Memory B cell (primary cell): ENCODE results near the gene DIAPH2.

Experiments
- ATAC-seq: fragments of 150-1000 bp; cut with Tn5 transposase; 2 replicates; pipeline ENCODE4 v1.10.0; 2021; ENCODE audit warnings: low read depth, mild to moderate bottlenecking, moderate library complexity
- DNase-seq, 2 donors: peaks; one replicate each; pipeline ENCODE4 v3.0.0; 2022; ENCODE audit warnings: low spot score in 2 of 2
- H3K27ac Mint-ChIP-seq: one replicate; pipeline ENCODE4 v1.8.0; 2022; ENCODE audit warnings: mild to moderate bottlenecking, moderate library complexity, mixed read lengths
- H3K27me3 Mint-ChIP-seq: one replicate; pipeline ENCODE4 v1.8.0; 2022; ENCODE audit warnings: mixed read lengths
- H3K36me3 Mint-ChIP-seq: one replicate; pipeline ENCODE4 v1.8.0; 2022; ENCODE audit warnings: mild to moderate bottlenecking, mixed read lengths
- H3K4me1 Mint-ChIP-seq: one replicate; pipeline ENCODE4 v1.8.0; 2022; ENCODE audit warnings: mixed read lengths
- H3K4me3 Mint-ChIP-seq: one replicate; pipeline ENCODE4 v1.8.0; 2022; ENCODE audit warnings: mild to moderate bottlenecking, moderate library complexity, mixed read lengths
- H3K9me3 Mint-ChIP-seq: one replicate; pipeline ENCODE4 v1.8.0; 2022; ENCODE audit warnings: mixed read lengths

The DIAPH2 gene

GRCh38 chrX:97030463-97030862 is 345.8 kb downstream of the DIAPH2 start:
- DNase-seq: no peak
- ATAC-seq: no peak
- H3K4me3 Mint-ChIP-seq: no peak overlapping the region
- H3K27ac Mint-ChIP-seq: no peak overlapping the region
- H3K9me3 Mint-ChIP-seq: no peaks in the 10 kb centered on the region
- H3K4me1 Mint-ChIP-seq: peaks cover 2% of the 10 kb centered on the region
- H3K36me3 Mint-ChIP-seq: peaks cover 5% of the 10 kb centered on the region
- no peaks in the 10 kb centered on the region for H3K27me3 Mint-ChIP-seq

GRCh38 chrX:97030947-97031346 is 346.3 kb downstream of the DIAPH2 start:
- Mint-ChIP-seq H3K9me3 (no peaks in the 10 kb centered on the region), H3K4me3 (no peak overlapping the region), H3K27me3 (no peaks in the 10 kb centered on the region), H3K27ac (no peak overlapping the region), H3K36me3 (peaks cover 3% of the 10 kb centered on the region), H3K4me1 (no peaks in the 10 kb centered on the region)
- DNase-seq: no peak
- ATAC-seq: no peak

GRCh38 chrX:97039363-97040029 is 354.9 kb downstream of the DIAPH2 start:
- no peak for DNase-seq
- Mint-ChIP-seq H3K27ac (no peak overlapping the region), H3K36me3 (peaks cover 4% of the 10 kb centered on the region), H3K4me3 (no peak overlapping the region), H3K4me1 (peaks cover 3% of the 10 kb centered on the region), H3K9me3 (no peaks in the 10 kb centered on the region), H3K27me3 (no peaks in the 10 kb centered on the region)
- no peak for ATAC-seq

- ATAC-seq: no peak
- DNase-seq: no peak
- Mint-ChIP-seq H3K4me3 (no peak overlapping the region), H3K9me3 (no peaks in the 10 kb centered on the region), H3K4me1 (no peaks in the 10 kb centered on the region), H3K27me3 (no peaks in the 10 kb centered on the region), H3K36me3 (no peaks in the 10 kb centered on the region), H3K27ac (no peak overlapping the region)
Measured at GRCh38 chrX:97045470-97045869, 360.8 kb downstream of the DIAPH2 start.

- H3K27me3 Mint-ChIP-seq: no peaks in the 10 kb centered on the region
- H3K27ac Mint-ChIP-seq: no peak overlapping the region
- no peak overlapping the region for H3K4me3 Mint-ChIP-seq
- DNase-seq (no peak), ATAC-seq (no peak)
- H3K9me3 Mint-ChIP-seq: no peaks in the 10 kb centered on the region
- H3K4me1 Mint-ChIP-seq: no peaks in the 10 kb centered on the region
- H3K36me3 Mint-ChIP-seq: peaks cover under 1% of the 10 kb centered on the region
Measured at GRCh38 chrX:97046867-97047266, 362.2 kb downstream of the DIAPH2 start.

- DNase-seq: no peak
- Mint-ChIP-seq H3K9me3 (no peaks in the 10 kb centered on the region), H3K36me3 (peaks cover 7% of the 10 kb centered on the region), H3K27ac (no peak overlapping the region), H3K4me1 (no peaks in the 10 kb centered on the region), H3K27me3 (no peaks in the 10 kb centered on the region), H3K4me3 (no peak overlapping the region)
- no peak for ATAC-seq
Measured at GRCh38 chrX:97050392-97050791, 365.8 kb downstream of the DIAPH2 start.

GRCh38 chrX:97057349-97057909 is 372.8 kb downstream of the DIAPH2 start:
- Mint-ChIP-seq H3K27me3 (no peaks in the 10 kb centered on the region), H3K27ac (no peak overlapping the region), H3K4me1 (no peaks in the 10 kb centered on the region), H3K4me3 (no peak overlapping the region), H3K9me3 (no peaks in the 10 kb centered on the region), H3K36me3 (peaks cover 4% of the 10 kb centered on the region)
- no peak for DNase-seq
- no peak for ATAC-seq

- H3K27ac Mint-ChIP-seq: no peak overlapping the region
- DNase-seq (no peak), ATAC-seq (no peak)
- H3K4me1 Mint-ChIP-seq: no peaks in the 10 kb centered on the region
- H3K27me3 Mint-ChIP-seq: no peaks in the 10 kb centered on the region
- H3K36me3 Mint-ChIP-seq: peaks cover 2% of the 10 kb centered on the region
- no peaks in the 10 kb centered on the region for H3K9me3 Mint-ChIP-seq
- H3K4me3 Mint-ChIP-seq: no peak overlapping the region
Measured at GRCh38 chrX:97060020-97060419, 375.4 kb downstream of the DIAPH2 start.

GRCh38 chrX:97065066-97065465 is 380.4 kb downstream of the DIAPH2 start:
- Mint-ChIP-seq H3K9me3 (no peaks in the 10 kb centered on the region), H3K27ac (no peak overlapping the region), H3K4me1 (no peaks in the 10 kb centered on the region), H3K27me3 (no peaks in the 10 kb centered on the region), H3K36me3 (no peaks in the 10 kb centered on the region), H3K4me3 (no peak overlapping the region)
- ATAC-seq (no peak), DNase-seq (no peak)

GRCh38 chrX:97065973-97066372 is 381.3 kb downstream of the DIAPH2 start:
- Mint-ChIP-seq H3K9me3 (no peaks in the 10 kb centered on the region), H3K27ac (no peak overlapping the region), H3K4me3 (no peak overlapping the region), H3K27me3 (no peaks in the 10 kb centered on the region), H3K4me1 (no peaks in the 10 kb centered on the region), H3K36me3 (no peaks in the 10 kb centered on the region)
- no peak for DNase-seq
- no peak for ATAC-seq

GRCh38 chrX:97066381-97066780 is 381.7 kb downstream of the DIAPH2 start:
- no peaks in the 10 kb centered on the region for H3K9me3 Mint-ChIP-seq
- H3K27ac Mint-ChIP-seq: no peak overlapping the region
- no peaks in the 10 kb centered on the region for H3K4me1 Mint-ChIP-seq
- ATAC-seq: no peak
- no peaks in the 10 kb centered on the region for H3K36me3 Mint-ChIP-seq
- H3K4me3 Mint-ChIP-seq: no peak overlapping the region
- no peaks in the 10 kb centered on the region for H3K27me3 Mint-ChIP-seq
- no peak for DNase-seq

- H3K4me3 Mint-ChIP-seq: no peak overlapping the region
- DNase-seq (no peak), ATAC-seq (no peak)
- H3K27ac Mint-ChIP-seq: no peak overlapping the region
- no peaks in the 10 kb centered on the region for H3K9me3 Mint-ChIP-seq
- no peaks in the 10 kb centered on the region for H3K4me1 Mint-ChIP-seq
- no peaks in the 10 kb centered on the region for H3K36me3 Mint-ChIP-seq
- H3K27me3 Mint-ChIP-seq: no peaks in the 10 kb centered on the region
Measured at GRCh38 chrX:97070346-97070745, 385.7 kb downstream of the DIAPH2 start.

GRCh38 chrX:97074400-97074799 is 389.8 kb downstream of the DIAPH2 start:
- Mint-ChIP-seq H3K4me3 (no peak overlapping the region), H3K36me3 (no peaks in the 10 kb centered on the region), H3K27ac (no peak overlapping the region), H3K27me3 (no peaks in the 10 kb centered on the region), H3K9me3 (no peaks in the 10 kb centered on the region), H3K4me1 (no peaks in the 10 kb centered on the region)
- DNase-seq: no peak
- ATAC-seq: no peak

- H3K9me3 Mint-ChIP-seq: no peaks in the 10 kb centered on the region
- H3K4me3 Mint-ChIP-seq: no peak overlapping the region
- no peaks in the 10 kb centered on the region for H3K27me3 Mint-ChIP-seq
- H3K4me1 Mint-ChIP-seq: no peaks in the 10 kb centered on the region
- no peak for DNase-seq
- no peak overlapping the region for H3K27ac Mint-ChIP-seq
- H3K36me3 Mint-ChIP-seq: peaks cover 8% of the 10 kb centered on the region
- ATAC-seq: no peak
Measured at GRCh38 chrX:97089116-97089515, 404.5 kb downstream of the DIAPH2 start.

- Mint-ChIP-seq H3K36me3 (peaks cover 7% of the 10 kb centered on the region), H3K27ac (no peak overlapping the region), H3K27me3 (no peaks in the 10 kb centered on the region), H3K9me3 (no peaks in the 10 kb centered on the region), H3K4me1 (no peaks in the 10 kb centered on the region), H3K4me3 (no peak overlapping the region)
- DNase-seq (no peak), ATAC-seq (no peak)
Measured at GRCh38 chrX:97096385-97096784, 411.7 kb downstream of the DIAPH2 start.
